HG03066 (cell line): ENCODE results near the gene INPP5F.
"Not testable (repeated sequence)": the region's sequence is repeated elsewhere in the genome, so short reads cannot be mapped to it uniquely, and the experiment has no call there.

Experiments used
- ATAC-seq: cut with Tn5 transposase; IDR thresholded peaks from one replicate; pipeline ENCODE4 v1.9.1; 2021; ENCODE audit warnings: low read depth; ENCODE audit not compliant: unreplicated experiment

Gene INPP5F

DNA sequence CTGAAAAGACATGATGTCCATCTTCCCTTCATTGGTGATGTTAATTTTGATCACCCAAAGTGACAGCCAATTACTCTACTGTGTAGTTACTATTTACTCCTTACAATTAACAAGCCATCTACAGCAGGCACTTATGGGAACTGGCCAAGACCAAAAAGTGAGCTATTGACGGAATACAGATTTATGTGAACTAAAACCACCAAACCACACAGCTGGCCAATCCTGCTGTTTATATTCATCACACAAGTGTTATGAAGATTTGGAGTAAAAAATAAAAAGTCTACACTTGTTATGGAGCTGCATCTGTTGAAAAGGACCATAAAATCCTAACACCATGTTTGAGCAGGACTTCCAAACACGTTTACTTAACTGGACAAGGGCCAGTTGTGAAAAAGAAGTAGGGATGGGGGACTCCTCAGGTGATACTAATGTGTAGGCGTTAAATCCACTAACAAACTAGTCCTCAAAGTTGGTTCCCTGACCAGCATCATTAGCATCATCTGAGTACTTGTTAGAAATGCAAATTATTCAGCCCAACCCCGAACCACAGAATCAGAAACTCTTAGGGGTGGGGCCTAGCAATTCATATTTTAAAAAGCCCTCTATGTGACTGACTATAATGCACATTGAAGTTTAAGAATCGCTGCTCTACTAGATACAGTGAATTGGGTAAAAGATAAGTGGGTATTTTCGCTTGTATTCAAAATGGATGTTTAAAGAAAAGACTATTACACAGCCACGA is 135.2 kb downstream of the INPP5F start:
- ATAC-seq, result no peak

DNA sequence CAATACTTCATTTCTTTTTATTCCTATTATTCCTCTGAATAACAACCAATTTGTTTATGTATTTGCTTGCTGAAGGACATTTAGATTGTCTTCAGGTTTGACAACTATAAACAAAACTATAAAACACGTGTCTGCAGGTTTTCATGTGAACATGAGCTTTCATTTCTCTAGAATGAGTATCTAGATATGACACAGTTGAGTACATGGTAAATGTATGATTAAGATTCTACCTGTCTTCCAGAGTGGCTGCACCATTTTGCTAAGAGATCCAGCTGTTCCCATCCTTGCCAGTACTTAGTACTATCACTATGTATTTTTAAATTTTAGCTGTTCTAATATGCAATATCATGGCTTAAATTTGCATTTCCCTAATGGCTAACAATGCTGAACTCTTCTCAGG is 136.7 kb downstream of the INPP5F start:
- no peak for ATAC-seq

DNA sequence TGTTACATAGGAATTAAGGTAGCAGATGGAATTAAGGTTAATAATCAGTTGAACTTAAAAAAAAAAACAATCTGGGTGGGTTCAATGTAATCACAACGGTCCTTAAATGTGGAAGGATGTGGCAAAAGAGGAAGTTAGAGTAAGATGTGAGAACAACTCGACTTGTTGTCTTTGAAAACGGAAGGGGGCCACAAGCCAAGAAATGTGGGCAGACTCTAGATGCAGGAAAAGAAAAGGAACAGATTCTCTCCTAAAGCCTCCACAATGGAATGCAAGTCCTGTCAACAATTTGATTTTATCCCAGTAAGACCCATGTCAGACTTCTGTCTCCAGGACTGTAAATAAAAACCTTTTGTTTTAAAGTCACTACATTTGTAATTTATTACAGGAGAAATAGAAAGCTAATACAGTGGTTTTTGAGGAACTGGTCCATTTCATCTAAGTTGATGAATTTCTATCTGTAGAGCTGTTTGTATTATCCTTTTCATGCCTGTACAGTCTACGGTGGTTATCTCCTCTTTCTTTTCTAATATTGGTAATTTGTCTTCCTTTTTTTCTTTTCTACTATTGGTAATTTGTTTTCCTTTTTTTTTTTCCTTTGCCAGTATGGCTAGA is 138.2 kb downstream of the INPP5F start:
- ATAC-seq, result no peak

DNA sequence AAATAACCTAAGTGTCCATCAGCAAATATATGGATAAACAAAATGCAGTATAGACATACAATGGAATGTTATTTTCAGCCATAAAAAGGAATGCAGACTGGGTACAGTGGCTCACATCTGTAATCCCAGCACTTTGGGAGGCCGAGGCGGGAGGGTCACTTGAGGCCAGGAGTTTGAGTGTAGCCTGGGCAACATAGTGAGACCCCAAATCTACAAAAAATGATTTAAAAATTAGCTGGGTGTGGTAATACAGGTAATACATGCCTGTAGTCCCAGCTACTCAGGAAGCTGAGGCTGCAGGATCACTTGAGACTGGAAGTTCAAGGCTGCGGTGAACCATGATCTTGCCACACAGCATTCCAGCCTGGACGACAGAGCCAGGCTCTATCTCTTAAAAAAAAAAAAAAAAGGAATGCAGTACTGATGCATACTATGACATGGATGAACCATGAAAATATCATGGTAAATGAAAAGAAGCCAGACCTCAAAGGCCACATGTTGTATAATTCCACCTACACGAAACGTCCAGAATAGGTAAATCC is 139.9 kb downstream of the INPP5F start:
- no peak for ATAC-seq

- no peak for ATAC-seq
Measured at GRCh38 chr10:119867317-119867716, 141.5 kb downstream of the INPP5F start.

GRCh38 chr10:119869398-119869797 is 143.5 kb downstream of the INPP5F start:
- not testable (repeated sequence) for ATAC-seq

GRCh38 chr10:119871881-119872609 is 146.2 kb downstream of the INPP5F start:
- peak; percentile 29 for ATAC-seq

- ATAC-seq, result peak; percentile 10
Measured at GRCh38 chr10:119872610-119872859, 146.7 kb downstream of the INPP5F start, which contains the start of gene MCMBP. MCMBP (minus strand) TSS chr10:119872843; CDS start chr10:119872584, 259 bp downstream.

- ATAC-seq, result peak; percentile 86
Measured at GRCh38 chr10:119872860-119873681, 147.2 kb downstream of the INPP5F start.

- no peak for ATAC-seq
Measured at GRCh38 chr10:119878524-119878923, 152.7 kb downstream of the INPP5F start.
